Measurements from ENCODE around the gene ADM5. TPM values are rescaled to one million over a fixed set of nuclear protein-coding genes. Genes with fewer than 3 reads are reported as not detected.
A peak's percentile ranks its signal among the peaks of the same experiment; 100 is the strongest.

Gene ADM5
- total and polyA plus RNA-seq, 10 of the 15 experiments (the other 5 are each of a cell fraction or from before 2014, with no cell fraction given), result 0.05 to 6.0 (median 1.2) TPM; not detected in 1

DNA sequence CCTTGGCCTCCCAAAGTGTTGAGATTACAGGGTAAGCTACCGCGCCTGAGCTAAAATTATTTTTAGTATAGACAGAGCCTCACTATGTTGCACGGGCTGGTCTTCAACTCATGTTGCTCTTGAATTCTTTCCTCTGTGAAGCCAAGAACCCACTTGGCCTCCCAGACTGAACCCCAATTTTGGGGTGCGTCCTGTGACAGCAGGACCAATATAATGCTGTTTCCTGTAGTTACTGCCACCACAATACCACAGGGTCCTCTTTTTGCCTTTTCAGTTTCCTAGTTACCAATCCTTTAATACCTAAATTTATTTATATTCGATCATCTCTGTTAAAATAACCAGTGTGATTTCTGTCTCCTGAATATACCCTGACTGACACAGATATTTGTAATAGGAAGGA, 40.8 kb downstream of the ADM5 start (continued):
- no peak for TF ChIP-seq CTCF (IDR thresholded peaks at IDR 0.05 in 2 of 3, conservative IDR thresholded peaks at IDR 0.05 in 1 of 3; ENCODE audit: control insufficient read depth in 2 of 3, extremely low read depth in 1 of 3, insufficient read depth in 1 of 3, low read depth in 3 of 3, low read length in 3 of 3)
- no peak for TF ChIP-seq YY1 (IDR thresholded peaks at IDR 0.05; ENCODE audit: low read depth, low read length)
- TF ChIP-seq PKNOX1 (IDR thresholded peaks at IDR 0.05), result no peak

- POLR2A ChIA-PET, result interaction anchor here (0.7 to 1.0 kb wide), 2 partner anchors 18 to 28 kb away, joined by 3 to 6 read pairs; partner anchors contain the start of gene AP2A1
- SMC1A ChIA-PET (ENCODE audit: uncharacterized antibody, unreplicated experiment), result no interaction called here
- Histone ChIP-seq H3K36me3 (ENCODE audit: control insufficient read depth in 2 of 2, insufficient read depth in 2 of 2, low read length in 1 of 2) (no peaks in the 10 kb centered on the region), H3K9me3 (replicated peaks; ENCODE audit: control insufficient read depth, insufficient read depth, low read length) (no peaks in the 10 kb centered on the region), H3K4me1 (ENCODE audit: control insufficient read depth, insufficient read depth, low read length) (no peaks in the 10 kb centered on the region), H3K4me3 (no peak overlapping the region), H4K20me1 (ENCODE audit: control insufficient read depth, insufficient read depth) (no peaks in the 10 kb centered on the region), H3K4me2 (ENCODE audit: control insufficient read depth, insufficient read depth) (no peak overlapping the region), H3K79me2 (ENCODE audit: control insufficient read depth, insufficient read depth, low read length) (no peaks in the 10 kb centered on the region), H3K9ac (ENCODE audit: control insufficient read depth, insufficient read depth, low read length) (no peak overlapping the region), H2AFZ (ENCODE audit: control insufficient read depth, low read depth, low read length) (no peak overlapping the region; the same call in 1 of the 2 replicates), H3K27ac (ENCODE audit: control insufficient read depth, insufficient read depth) (no peak overlapping the region), H3K27me3 (replicated peaks in 1 of 2; ENCODE audit: control insufficient read depth in 2 of 2, insufficient read depth in 2 of 2, low read length in 1 of 2) (no peaks in the 10 kb centered on the region)
- intact Hi-C loops (cut with micrococcal nuclease; ENCODE audit: unreplicated experiment), result no loop called here
- ATAC-seq, result peak; percentile 73
- BruUV-seq (replicated peaks), result no TSS peak
- no peak for FAIRE-seq
- CTCF ChIA-PET, result no interaction called here
- RAD21 ChIA-PET (ENCODE audit: unreplicated experiment), result no interaction called here
- TF ChIP-seq SPI1 (IDR thresholded peaks at IDR 0.05; ENCODE audit: borderline replicate concordance, insufficient read depth, low read depth, low read length), result peak; percentile 52; the same call in 1 of the 2 replicates
- no peak for TF ChIP-seq STAT1 (conservative IDR thresholded peaks at IDR 0.05)
- TF ChIP-seq ZNF24 (IDR thresholded peaks at IDR 0.05), result no peak
- peak; percentile 51; the same call in 1 of the 2 replicates for TF ChIP-seq IKZF1 (conservative IDR thresholded peaks at IDR 0.05)
- TF ChIP-seq YY1 (IDR thresholded peaks at IDR 0.05; ENCODE audit: low read depth, low read length), result no peak
- no peak for TF ChIP-seq FOS (IDR thresholded peaks at IDR 0.05; ENCODE audit: borderline replicate concordance, extremely low read depth, insufficient read length)
- TF ChIP-seq MAX (IDR thresholded peaks at IDR 0.05; ENCODE audit: low read depth, low read length), result no peak
- TF ChIP-seq ZBTB11 (CRISPR knock-in tag; IDR thresholded peaks at IDR 0.05), result no peak
- no peak for TF ChIP-seq HDGF (IDR thresholded peaks at IDR 0.05)
- TF ChIP-seq, protein P1, sequence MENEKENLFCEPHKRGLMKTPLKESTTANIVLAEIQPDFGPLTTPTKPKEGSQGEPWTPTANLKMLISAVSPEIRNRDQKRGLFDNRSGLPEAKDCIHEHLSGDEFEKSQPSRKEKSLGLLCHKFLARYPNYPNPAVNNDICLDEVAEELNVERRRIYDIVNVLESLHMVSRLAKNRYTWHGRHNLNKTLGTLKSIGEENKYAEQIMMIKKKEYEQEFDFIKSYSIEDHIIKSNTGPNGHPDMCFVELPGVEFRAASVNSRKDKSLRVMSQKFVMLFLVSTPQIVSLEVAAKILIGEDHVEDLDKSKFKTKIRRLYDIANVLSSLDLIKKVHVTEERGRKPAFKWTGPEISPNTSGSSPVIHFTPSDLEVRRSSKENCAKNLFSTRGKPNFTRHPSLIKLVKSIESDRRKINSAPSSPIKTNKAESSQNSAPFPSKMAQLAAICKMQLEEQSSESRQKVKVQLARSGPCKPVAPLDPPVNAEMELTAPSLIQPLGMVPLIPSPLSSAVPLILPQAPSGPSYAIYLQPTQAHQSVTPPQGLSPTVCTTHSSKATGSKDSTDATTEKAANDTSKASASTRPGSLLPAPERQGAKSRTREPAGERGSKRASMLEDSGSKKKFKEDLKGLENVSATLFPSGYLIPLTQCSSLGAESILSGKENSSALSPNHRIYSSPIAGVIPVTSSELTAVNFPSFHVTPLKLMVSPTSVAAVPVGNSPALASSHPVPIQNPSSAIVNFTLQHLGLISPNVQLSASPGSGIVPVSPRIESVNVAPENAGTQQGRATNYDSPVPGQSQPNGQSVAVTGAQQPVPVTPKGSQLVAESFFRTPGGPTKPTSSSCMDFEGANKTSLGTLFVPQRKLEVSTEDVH (IDR thresholded peaks at IDR 0.05; ENCODE audit: low read depth, partially characterized antibody), result no peak
- peak; percentile 42; the same call in 1 of the 2 replicates for TF ChIP-seq EED (IDR thresholded peaks at IDR 0.05; ENCODE audit: low read depth)
- 6% methylated on average over 4 of the region's 4 CpGs for WGBS (ENCODE audit: insufficient coverage, insufficient replicate concordance, low lambda C conversion rate, missing lambda C conversion rate)
- DNase-seq (ENCODE audit: low read depth, low spot score), result no peak
- in situ Hi-C loops (cut with MboI), result no loop called here
Observed at GRCh38 chr19:49738268-49738667, 48.9 kb downstream of the ADM5 start.
